Heart right ventricle (tissue), 16 donors: Measurements from ENCODE around the gene PPP1R14C. TPM values are rescaled to one million over a fixed set of nuclear protein-coding genes. Genes with fewer than 3 reads are reported as not detected.

Source experiments
- ATAC-seq, 8 donors: fragments of 200-7000 bp; cut with Tn5 transposase; one replicate each; pipeline ENCODE4 v1.9.1; 2020; ENCODE audit warnings: mild to moderate bottlenecking in 8 of 8, moderate library complexity in 8 of 8, moderate number of reproducible peaks in 1 of 8
- DNase-seq, 2 donors: peaks; one replicate each; pipeline ENCODE4 v3.0.0-alpha.2; 2020
- H3K27ac ChIP-seq, 10 donors: fragments of 200-600 bp; sonication (generic) in 2 of 10; one replicate each; pipeline versions ENCODE4 v1.5.0 to v1.8.0; 2020 to 2022; ENCODE audit warnings: mild to moderate bottlenecking in 3 of 10
- H3K27me3 ChIP-seq, 7 donors: fragments of 200-600 bp; one replicate each; pipeline ENCODE4 v1.8.0; 2021 to 2022; ENCODE audit warnings: mild to moderate bottlenecking in 2 of 7
- H3K36me3 ChIP-seq, 9 donors: fragments of 200-600 bp; sonication (generic) in 1 of 9; one replicate each; pipeline versions ENCODE4 v1.5.0 to v1.8.0; 2020 to 2022; ENCODE audit warnings: mild to moderate bottlenecking in 2 of 9
- H3K4me1 ChIP-seq, 9 donors: fragments of 200-600 bp; sonication (generic) in 1 of 9; one replicate each; pipeline versions ENCODE4 v1.5.0 to v1.8.0; 2020 to 2022; ENCODE audit warnings: mild to moderate bottlenecking in 4 of 9
- H3K4me3 ChIP-seq, 10 donors: fragments of 200-600 bp; sonication (generic) in 2 of 10; one replicate each; pipeline versions ENCODE4 v1.5.0 to v1.8.0; 2020 to 2022; ENCODE audit warnings: mild to moderate bottlenecking in 7 of 10, moderate library complexity in 2 of 10
- H3K9me3 ChIP-seq, 11 donors: fragments of 200-600 bp in 10 of 11; sonication (generic) in 2 of 11; one replicate each; pipeline versions ENCODE4 v1.5.0 to v1.8.0; 2013 to 2022; ENCODE audit warnings: mild to moderate bottlenecking in 2 of 11, control low read depth in 1 of 11, moderate library complexity in 1 of 11
- WGBS, 2 donors: extraction: QIAGEN DNeasy Blood & Tissue Kit; methylation state at CpG; one replicate each; pipeline ENCODE4 v1.1.7; 2013; ENCODE audit warnings: inconsistent platforms in 1 of 2; 5-methylcytosine and 5-hydroxymethylcytosine counted together
- intact Hi-C, 10 donors: fragments of 100-400 bp; cut with DNase I; formaldehyde crosslinking; loops; one replicate each; pipeline versions ENCODE4 v1.11.1 to v1.14.2; 2022
- polyA plus RNA-seq, 2 donors: library from polyadenylated mRNA; stranded (reverse); fragments of 200-250 nt; gene quantifications; one replicate each; pipeline ENCODE4 v1.2.3, GENCODE V29; 2013
- total RNA-seq, 10 donors: library from RNA; stranded (reverse); fragmentation: NEBNext Ultra II Directional in 3 of 10; extraction: Animal tissue kit (Norgen Biotek cat#: 25700) in 3 of 10; gene quantifications; one replicate each; pipeline versions ENCODE4 v1.2.1 to v1.2.4, GENCODE V29; 2021 to 2023
- TF ChIP-seq, protein P1 (sequence below), 9 donors: fragments of 200-600 bp; sonication (generic) in 2 of 9; IDR thresholded peaks; one replicate each; pipeline versions ENCODE4 v1.5.0 to v1.8.0; 2021 to 2022; ENCODE audit warnings: antibody characterized with exemption in 9 of 9, mild to moderate bottlenecking in 5 of 9, moderate library complexity in 1 of 9
- donor health status: Arrhythmogenic right ventricular cardiomyopathy.
- donor health status: ischemic (EF 13 %, LVEDD 7.1; RV severe dilation, severe dysfunction).
- donor health status: healthy with polysubstance abuse.
- donor health status: DM: no; HTN: yes; CAD: no.
- donor health status: DM: no; HTN: no; CAD: no.
- donor health status: ischemic (EF 25% LVEDD 6.9; RV normal size, moderate dysfunction).
- donor health status: ischemic (EF 25% LVEDD 5.7; RV mildly dilated, moderate dysfunction).
- donor health status: healthy.
- donor health status: DM: yes; HTN: yes; CAD: no.
- donor health status: Ischemic cardiomyopathy.
- donor health status: ischemic (EF 35%, LVEDD 5.7; RV mildly dilated, moderate dysfunction).
- donor health status: nonischemic (EF 11% LVEDD 7.7; RV severe dilation, severe dysfunction).
- donor health status: DM: yes; HTN: yes; CAD: no.
- donor health status: PGD.
- donor health status: ischemic (EF 29% LVEDD 5.4; RV normal size, mild dysfunction).
- donor health status: nonischemic (EF 23%, LVEDD 6.1; RV moderate dilation, normal function).

PPP1R14C gene
- total and polyA plus RNA-seq, 12 donors, result 22.6 to 145 (median 92.1) TPM

DNA sequence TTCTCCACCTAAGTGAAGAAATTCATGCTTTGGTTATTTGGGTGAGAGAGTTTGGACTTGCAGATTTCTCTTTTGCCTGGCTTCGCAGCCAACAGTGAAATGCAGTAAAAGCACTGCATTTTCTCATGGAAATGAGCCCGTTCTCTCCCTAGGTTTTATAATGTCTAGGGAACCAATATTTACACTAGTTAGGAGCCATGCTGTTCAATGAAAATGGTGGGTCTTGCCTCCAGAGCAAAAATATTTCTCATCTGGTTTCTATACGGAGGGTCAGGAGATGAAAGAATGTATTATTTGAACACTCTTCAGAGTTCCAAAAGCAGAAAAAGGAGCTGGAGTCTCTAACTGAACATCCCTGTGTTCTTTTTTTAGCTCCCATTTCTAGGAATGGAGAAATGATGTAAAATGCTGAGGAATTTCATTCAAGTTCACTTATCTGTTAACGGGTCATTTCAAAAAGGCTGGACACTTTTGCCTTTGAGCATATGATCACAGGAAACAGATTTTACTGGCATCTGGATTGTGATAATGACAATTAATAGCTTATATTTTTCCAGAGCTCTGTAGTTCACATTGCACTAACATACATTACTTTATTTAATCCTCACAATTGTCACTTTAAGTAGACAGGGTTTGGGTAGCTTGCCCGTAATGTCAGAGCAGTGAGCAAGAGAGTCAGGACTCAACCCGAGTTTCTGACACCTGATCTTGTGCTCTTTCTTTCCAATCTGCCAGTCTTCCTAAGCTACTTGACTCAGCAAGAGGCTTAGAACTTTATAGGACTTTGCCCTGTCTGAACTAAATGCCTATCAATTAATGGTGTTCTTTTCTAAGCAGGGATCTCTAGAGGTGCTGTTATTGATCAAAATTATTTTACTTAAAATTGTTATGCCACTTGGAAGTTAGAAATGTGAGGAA lies 78.0 kb downstream of the PPP1R14C start:
- no peak for DNase-seq
- peak overlapping the region in 1 of 10 donors; percentile 31 for H3K27ac ChIP-seq
- H3K4me3 ChIP-seq, result no peak overlapping the region
- intact Hi-C loops, result no loop called here
- TF ChIP-seq, protein P1, sequence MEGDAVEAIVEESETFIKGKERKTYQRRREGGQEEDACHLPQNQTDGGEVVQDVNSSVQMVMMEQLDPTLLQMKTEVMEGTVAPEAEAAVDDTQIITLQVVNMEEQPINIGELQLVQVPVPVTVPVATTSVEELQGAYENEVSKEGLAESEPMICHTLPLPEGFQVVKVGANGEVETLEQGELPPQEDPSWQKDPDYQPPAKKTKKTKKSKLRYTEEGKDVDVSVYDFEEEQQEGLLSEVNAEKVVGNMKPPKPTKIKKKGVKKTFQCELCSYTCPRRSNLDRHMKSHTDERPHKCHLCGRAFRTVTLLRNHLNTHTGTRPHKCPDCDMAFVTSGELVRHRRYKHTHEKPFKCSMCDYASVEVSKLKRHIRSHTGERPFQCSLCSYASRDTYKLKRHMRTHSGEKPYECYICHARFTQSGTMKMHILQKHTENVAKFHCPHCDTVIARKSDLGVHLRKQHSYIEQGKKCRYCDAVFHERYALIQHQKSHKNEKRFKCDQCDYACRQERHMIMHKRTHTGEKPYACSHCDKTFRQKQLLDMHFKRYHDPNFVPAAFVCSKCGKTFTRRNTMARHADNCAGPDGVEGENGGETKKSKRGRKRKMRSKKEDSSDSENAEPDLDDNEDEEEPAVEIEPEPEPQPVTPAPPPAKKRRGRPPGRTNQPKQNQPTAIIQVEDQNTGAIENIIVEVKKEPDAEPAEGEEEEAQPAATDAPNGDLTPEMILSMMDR (IDR thresholded peaks at IDR 0.05), result no peak
- 41% methylated on average over 6 of the region's 6 CpGs for WGBS, 2 donors
- H3K36me3 ChIP-seq, result no peaks in the 10 kb centered on the region
- ATAC-seq, result no peak
- no peaks in the 10 kb centered on the region for H3K9me3 ChIP-seq
- H3K4me1 ChIP-seq, result peaks cover 0 to 16% (median 0%) of the 10 kb centered on the region in 9 donors
- H3K27me3 ChIP-seq, result peaks cover 0 to 12% (median 0%) of the 10 kb centered on the region in 7 donors

DNA sequence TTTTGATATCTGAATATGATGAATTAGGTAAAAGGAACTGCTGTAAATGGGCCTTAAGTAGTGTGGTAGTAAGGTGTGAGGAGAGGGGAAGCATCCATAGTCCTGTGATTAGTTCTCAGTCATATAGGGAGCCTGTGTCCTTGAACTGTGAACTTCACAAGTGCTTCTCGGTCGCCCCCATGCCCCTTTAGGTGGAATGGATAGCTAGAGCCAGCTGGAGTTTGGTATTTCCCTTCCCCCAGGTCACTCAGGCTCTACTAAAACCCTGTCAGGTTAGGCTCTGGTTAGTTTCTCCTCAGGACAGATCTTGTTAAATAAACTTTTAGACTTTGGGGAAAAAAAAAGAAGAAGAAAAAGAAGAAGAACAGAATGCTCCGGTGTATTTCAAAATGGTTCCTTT lies 82.0 kb downstream of the PPP1R14C start:
- Histone ChIP-seq H3K27me3 (peaks cover 0 to 23% (median 0%) of the 10 kb centered on the region in 7 donors), H3K36me3 (no peaks in the 10 kb centered on the region), H3K4me3 (no peak overlapping the region), H3K9me3 (no peaks in the 10 kb centered on the region), H3K4me1 (peaks cover 0 to 35% (median 10%) of the 10 kb centered on the region in 9 donors), H3K27ac (no peak overlapping the region)
- intact Hi-C loops, result no loop called here
- TF ChIP-seq, protein P1 (IDR thresholded peaks at IDR 0.05), result no peak
- DNase-seq (no peak), ATAC-seq (no peak)
- WGBS, 2 donors, result 63 to 64% methylated on average over 3 of the region's 3 CpGs

DNA sequence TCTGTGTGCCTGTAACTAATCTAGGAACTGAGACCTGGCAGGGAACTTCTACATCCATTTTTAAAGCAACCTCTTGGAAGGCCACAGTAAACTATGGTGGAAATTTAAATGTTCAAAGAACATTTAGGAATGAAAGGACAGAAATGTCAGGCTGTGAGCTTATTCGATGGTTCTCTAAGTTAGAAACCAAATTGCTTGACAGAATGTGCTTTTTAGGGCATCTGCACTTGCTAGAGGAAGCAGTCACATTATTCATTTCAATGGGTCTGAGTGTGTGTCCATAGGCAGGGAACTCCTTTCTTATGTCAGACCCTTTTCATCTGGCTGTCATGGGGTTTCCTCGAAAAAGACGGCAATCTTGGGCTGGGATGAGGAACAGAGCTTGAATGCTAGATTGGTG lies 84.4 kb downstream of the PPP1R14C start:
- ATAC-seq, result no peak
- intact Hi-C loops, result no loop called here

DNA sequence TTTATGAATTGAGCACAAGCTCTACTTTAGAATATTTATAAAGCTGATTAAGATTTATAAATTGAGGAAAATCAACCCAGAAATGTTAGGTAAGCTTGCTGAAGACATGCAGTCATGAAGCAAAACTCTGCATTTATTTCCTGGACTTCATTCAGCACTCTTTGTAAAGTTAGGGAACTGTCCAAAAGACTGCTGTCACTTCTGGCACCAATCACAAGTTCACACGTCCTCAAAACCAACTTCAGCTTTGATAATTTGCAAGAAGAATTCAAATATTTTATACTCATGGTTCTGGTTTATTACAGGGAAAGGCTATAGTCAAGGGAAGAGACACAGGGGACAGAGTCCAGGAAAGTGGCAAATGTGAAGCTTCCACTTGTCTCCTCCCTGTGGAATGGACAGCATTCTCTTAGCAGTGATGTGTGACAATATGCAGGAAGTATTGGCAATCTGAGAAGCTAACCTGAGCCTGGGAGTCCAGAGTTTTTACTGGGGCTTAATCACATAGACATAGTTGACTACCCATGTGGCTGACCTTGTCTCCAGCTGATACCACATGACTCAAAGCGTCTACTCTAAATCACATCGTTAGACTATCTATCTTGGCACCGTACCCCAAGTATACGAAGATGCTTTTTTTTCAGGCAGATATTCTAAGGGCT lies 85.4 kb downstream of the PPP1R14C start:
- H3K27ac ChIP-seq, result peak overlapping the region in 2 of 10 donors; percentile 9 to 33
- peak in 6 of 8 donors; percentile 11 to 68 (median 46) for ATAC-seq
- 34 to 35% methylated on average over 5 of the region's 5 CpGs for WGBS, 2 donors

More for the DNA sequence above, 84.4 kb downstream of the PPP1R14C start:
- no peaks in the 10 kb centered on the region for H3K36me3 ChIP-seq
- 80 to 88% methylated on average over 3 of the region's 3 CpGs for WGBS, 2 donors
- H3K9me3 ChIP-seq, result peaks cover 0 to 3% (median 0%) of the 10 kb centered on the region in 11 donors
- peaks cover 0 to 30% (median 0%) of the 10 kb centered on the region in 7 donors for H3K27me3 ChIP-seq
- peaks cover 0 to 30% (median 10%) of the 10 kb centered on the region in 9 donors for H3K4me1 ChIP-seq
- no peak for DNase-seq
- H3K27ac ChIP-seq, result peak overlapping the region in 1 of 10 donors; percentile 9
- TF ChIP-seq, protein P1 (IDR thresholded peaks at IDR 0.05), result no peak
- H3K4me3 ChIP-seq, result no peak overlapping the region

More for the DNA sequence above, 85.4 kb downstream of the PPP1R14C start:
- intact Hi-C loops, result no loop called here
- Histone ChIP-seq H3K27me3 (peaks cover 0 to 30% (median 0%) of the 10 kb centered on the region in 7 donors), H3K9me3 (peaks cover 0 to 4% (median 0%) of the 10 kb centered on the region in 11 donors), H3K4me3 (no peak overlapping the region), H3K36me3 (no peaks in the 10 kb centered on the region), H3K4me1 (peaks cover 0 to 30% (median 10%) of the 10 kb centered on the region in 9 donors)
- TF ChIP-seq, protein P1 (IDR thresholded peaks at IDR 0.05), result no peak
- no peak for DNase-seq
